Measurements from ENCODE around the gene MCAM.

DNA sequence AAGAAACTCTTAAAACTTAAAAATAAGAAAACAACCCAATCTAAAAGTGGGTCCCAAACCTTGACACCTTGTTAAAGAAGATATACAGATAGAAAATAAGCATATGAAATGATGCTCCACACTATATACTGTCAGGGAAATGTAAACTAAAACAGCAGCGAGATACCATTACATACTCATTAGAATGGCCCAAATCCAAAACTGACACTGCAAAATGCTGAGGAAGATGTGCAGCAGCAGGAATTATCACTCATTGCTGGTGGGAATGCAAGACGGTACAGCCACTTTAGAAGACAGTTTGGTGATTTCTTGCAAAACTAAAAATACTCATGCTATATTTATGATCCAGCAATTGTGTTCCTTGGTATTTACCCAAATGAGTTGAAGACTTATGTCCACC is 12.4 kb upstream of the MCAM start:
- TF ChIP-seq POLR2A (IDR thresholded peaks at IDR 0.05; ENCODE audit: low read depth, low read length) = no peak
- TF ChIP-seq, protein P1, sequence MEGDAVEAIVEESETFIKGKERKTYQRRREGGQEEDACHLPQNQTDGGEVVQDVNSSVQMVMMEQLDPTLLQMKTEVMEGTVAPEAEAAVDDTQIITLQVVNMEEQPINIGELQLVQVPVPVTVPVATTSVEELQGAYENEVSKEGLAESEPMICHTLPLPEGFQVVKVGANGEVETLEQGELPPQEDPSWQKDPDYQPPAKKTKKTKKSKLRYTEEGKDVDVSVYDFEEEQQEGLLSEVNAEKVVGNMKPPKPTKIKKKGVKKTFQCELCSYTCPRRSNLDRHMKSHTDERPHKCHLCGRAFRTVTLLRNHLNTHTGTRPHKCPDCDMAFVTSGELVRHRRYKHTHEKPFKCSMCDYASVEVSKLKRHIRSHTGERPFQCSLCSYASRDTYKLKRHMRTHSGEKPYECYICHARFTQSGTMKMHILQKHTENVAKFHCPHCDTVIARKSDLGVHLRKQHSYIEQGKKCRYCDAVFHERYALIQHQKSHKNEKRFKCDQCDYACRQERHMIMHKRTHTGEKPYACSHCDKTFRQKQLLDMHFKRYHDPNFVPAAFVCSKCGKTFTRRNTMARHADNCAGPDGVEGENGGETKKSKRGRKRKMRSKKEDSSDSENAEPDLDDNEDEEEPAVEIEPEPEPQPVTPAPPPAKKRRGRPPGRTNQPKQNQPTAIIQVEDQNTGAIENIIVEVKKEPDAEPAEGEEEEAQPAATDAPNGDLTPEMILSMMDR (IDR thresholded peaks at IDR 0.05; ENCODE audit: extremely low read depth in 1 of 2, insufficient read depth in 1 of 2, low read depth in 1 of 2, low read length in 2 of 2) = no peak
- TF ChIP-seq MYC (IDR thresholded peaks at IDR 0.05; ENCODE audit: low read depth, low read length) = no peak
- no peak for TF ChIP-seq POLR2AphosphoS5 (IDR thresholded peaks at IDR 0.05; ENCODE audit: insufficient read depth, low read depth, low read length)
- no peak for TF ChIP-seq EZH2 (IDR thresholded peaks at IDR 0.05; ENCODE audit: borderline replicate concordance, low read depth, low read length, severe bottlenecking)
- TF ChIP-seq, protein P2, sequence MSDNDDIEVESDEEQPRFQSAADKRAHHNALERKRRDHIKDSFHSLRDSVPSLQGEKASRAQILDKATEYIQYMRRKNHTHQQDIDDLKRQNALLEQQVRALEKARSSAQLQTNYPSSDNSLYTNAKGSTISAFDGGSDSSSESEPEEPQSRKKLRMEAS (IDR thresholded peaks at IDR 0.05; ENCODE audit: insufficient read depth, insufficient read length) = no peak
- no peak for TF ChIP-seq JUN (IDR thresholded peaks at IDR 0.05; ENCODE audit: borderline replicate concordance, insufficient read depth, insufficient read length, low read depth)

Data from endothelial cell of umbilical vein (primary cell).